Right lobe of liver (tissue), 4 donors: ENCODE data around the gene AFG1L.

Experiments used
- POLR2A ChIP-seq: fragments of 450-650 bp; IDR thresholded peaks from one replicate; pipeline ENCODE4 v1.6.1; 2017; ENCODE audit warnings: antibody characterized with exemption, mild to moderate bottlenecking
- TF ChIP-seq, protein P1 (sequence below), 4 donors: fragments of 200-600 bp in 3 of 4; fragments of 450-650 bp in 1 of 4; IDR thresholded peaks; one replicate each; pipeline versions ENCODE4 v1.5.1 to v1.8.0; 2016 to 2022; ENCODE audit warnings: antibody characterized with exemption in 4 of 4, mild to moderate bottlenecking in 2 of 4
- donor health status: DM: no; HTN: no; CAD: no.
- donor health status: DM: no; HTN: no; CAD: no.
- donor health status: DM: no; HTN: yes; CAD: no.

- TF ChIP-seq POLR2A: no peak
- TF ChIP-seq, protein P1, sequence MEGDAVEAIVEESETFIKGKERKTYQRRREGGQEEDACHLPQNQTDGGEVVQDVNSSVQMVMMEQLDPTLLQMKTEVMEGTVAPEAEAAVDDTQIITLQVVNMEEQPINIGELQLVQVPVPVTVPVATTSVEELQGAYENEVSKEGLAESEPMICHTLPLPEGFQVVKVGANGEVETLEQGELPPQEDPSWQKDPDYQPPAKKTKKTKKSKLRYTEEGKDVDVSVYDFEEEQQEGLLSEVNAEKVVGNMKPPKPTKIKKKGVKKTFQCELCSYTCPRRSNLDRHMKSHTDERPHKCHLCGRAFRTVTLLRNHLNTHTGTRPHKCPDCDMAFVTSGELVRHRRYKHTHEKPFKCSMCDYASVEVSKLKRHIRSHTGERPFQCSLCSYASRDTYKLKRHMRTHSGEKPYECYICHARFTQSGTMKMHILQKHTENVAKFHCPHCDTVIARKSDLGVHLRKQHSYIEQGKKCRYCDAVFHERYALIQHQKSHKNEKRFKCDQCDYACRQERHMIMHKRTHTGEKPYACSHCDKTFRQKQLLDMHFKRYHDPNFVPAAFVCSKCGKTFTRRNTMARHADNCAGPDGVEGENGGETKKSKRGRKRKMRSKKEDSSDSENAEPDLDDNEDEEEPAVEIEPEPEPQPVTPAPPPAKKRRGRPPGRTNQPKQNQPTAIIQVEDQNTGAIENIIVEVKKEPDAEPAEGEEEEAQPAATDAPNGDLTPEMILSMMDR (IDR thresholded peaks at IDR 0.05): peak; percentile 25 to 43 (median 37)
Measured at GRCh38 chr6:108497883-108498282, 203.0 kb downstream of the AFG1L start.
